Neural cell (in vitro differentiated cells): ENCODE results near the gene P2RY11. TPM values are rescaled to one million over a fixed set of nuclear protein-coding genes. Genes with fewer than 3 reads are reported as not detected.

Experiments used
- H2AFZ ChIP-seq: fragments of 200-600, 300-800 bp; sonication (generic), shearing (Covaris generic); 2 replicates; pipeline ENCODE4 v1.6.0; 2014; ENCODE audit warnings: low read depth, mild to moderate bottlenecking, antibody characterized with exemption, low read length, moderate library complexity
- H3F3A ChIP-seq: fragments of 200-600 bp; shearing (Covaris generic); 2 replicates; pipeline ENCODE4 v1.6.1; 2016; ENCODE audit warnings: mild to moderate bottlenecking, moderate library complexity, mixed read lengths, antibody characterized with exemption, low read length; ENCODE audit not compliant: insufficient read depth, poor library complexity, severe bottlenecking
- H3K27ac ChIP-seq: fragments of 200-600, 300-800 bp; sonication (generic), shearing (Covaris generic); 2 replicates; pipeline ENCODE4 v1.5.1; 2014; ENCODE audit warnings: mild to moderate bottlenecking, low read length, moderate library complexity
- H3K27me3 ChIP-seq: fragments of 300-800, 200-600 bp; sonication (generic), shearing (Covaris generic); 2 replicates; pipeline ENCODE4 v1.6.0; 2014; ENCODE audit warnings: mild to moderate bottlenecking, low read depth, low read length, moderate library complexity; ENCODE audit not compliant: insufficient read depth
- H3K36me3 ChIP-seq: fragments of 300-800, 200-600 bp; sonication (generic), shearing (Covaris generic); 2 replicates; pipeline ENCODE4 v1.5.1; 2014; ENCODE audit warnings: mild to moderate bottlenecking, antibody characterized with exemption, low read length, moderate library complexity; ENCODE audit not compliant: insufficient read depth
- H3K4me2 ChIP-seq: fragments of 300-800, 200-600 bp; sonication (generic), shearing (Covaris generic); 2 replicates; pipeline ENCODE4 v1.6.0; 2014; ENCODE audit warnings: mild to moderate bottlenecking, low read length
- H3K4me3 ChIP-seq: fragments of 300-800, 200-600 bp; sonication (generic), shearing (Covaris generic); 2 replicates; pipeline ENCODE4 v1.5.1; 2014; ENCODE audit warnings: mild to moderate bottlenecking, low read length, moderate library complexity
- H3K79me2 ChIP-seq: fragments of 200-600 bp; shearing (Covaris generic); replicated peaks from 2 replicates; pipeline ENCODE4 v1.6.0; 2014; ENCODE audit warnings: mild to moderate bottlenecking, low read length, moderate library complexity; ENCODE audit not compliant: insufficient read depth
- H3K9ac ChIP-seq: fragments of 300-800, 200-600 bp; sonication (generic), shearing (Covaris generic); 2 replicates; pipeline ENCODE4 v1.6.1; 2016; ENCODE audit warnings: mild to moderate bottlenecking, low read length, mixed read lengths
- H3K9me2 ChIP-seq: fragments of 200-600 bp; shearing (Covaris generic); 2 replicates; pipeline ENCODE4 v1.6.1; 2016; ENCODE audit warnings: mild to moderate bottlenecking, low read length, mixed read lengths; ENCODE audit not compliant: insufficient read depth
- H3K9me3 ChIP-seq: fragments of 200-600, 300-800 bp; sonication (generic), shearing (Covaris generic); 2 replicates; pipeline ENCODE4 v1.6.1; 2016; ENCODE audit warnings: mild to moderate bottlenecking, mixed run types, low read length, moderate library complexity, mixed read lengths
- H4K20me1 ChIP-seq: fragments of 200-600 bp; shearing (Covaris generic); 2 replicates; pipeline ENCODE4 v1.6.1; 2016; ENCODE audit warnings: mild to moderate bottlenecking, mixed run types; ENCODE audit not compliant: insufficient read depth
- CTCF ChIP-seq: fragments of 450-650 bp; IDR thresholded peaks from 2 replicates; pipeline ENCODE4 v1.5.1; 2014; ENCODE audit warnings: antibody characterized with exemption, mild to moderate bottlenecking, moderate library complexity; ENCODE audit not compliant: poor library complexity, severe bottlenecking
- EP300 ChIP-seq: fragments of 450-650 bp; conservative IDR thresholded peaks from 2 replicates; pipeline ENCODE4 v1.6.1; 2014; ENCODE audit warnings: antibody characterized with exemption, mild to moderate bottlenecking, moderate library complexity; ENCODE audit not compliant: poor library complexity, severe bottlenecking
- EZH2 ChIP-seq: fragments of 200-600, 300-800 bp; shearing (Covaris generic), sonication (generic); IDR thresholded peaks from 2 replicates; pipeline ENCODE4 v1.6.1; 2014; ENCODE audit warnings: antibody characterized with exemption, low read length, borderline replicate concordance, mild to moderate bottlenecking; ENCODE audit not compliant: insufficient read depth, poor library complexity, severe bottlenecking
- MXI1 ChIP-seq: fragments of 450-650 bp; conservative IDR thresholded peaks from 2 replicates; pipeline ENCODE4 v1.6.1; 2014; ENCODE audit warnings: antibody characterized with exemption, mild to moderate bottlenecking; ENCODE audit not compliant: poor library complexity, severe bottlenecking
- POLR2AphosphoS5 ChIP-seq: IDR thresholded peaks from 2 replicates; pipeline ENCODE4 v1.6.1; 2012
- RAD21 ChIP-seq: fragments of 450-650 bp; conservative IDR thresholded peaks from 2 replicates; pipeline ENCODE4 v1.6.1; 2014; ENCODE audit warnings: antibody characterized with exemption, mild to moderate bottlenecking, moderate library complexity
- SMC3 ChIP-seq: fragments of 450-650 bp; conservative IDR thresholded peaks from 2 replicates; pipeline ENCODE4 v1.6.1; 2014; ENCODE audit warnings: antibody characterized with exemption, mild to moderate bottlenecking, moderate library complexity; ENCODE audit not compliant: poor library complexity
- TAF1 ChIP-seq: IDR thresholded peaks from 2 replicates; pipeline ENCODE4 v1.6.1; 2012; ENCODE audit warnings: low read depth
- polyA plus RNA-seq: library from polyadenylated mRNA; depleted of rRNA; stranded (reverse); fragments of >200 nt; gene quantifications from 2 replicates; pipeline ENCODE4 v1.2.3, GENCODE V29; 2014
- TF ChIP-seq, protein P1 (sequence below): IDR thresholded peaks from 2 replicates; pipeline ENCODE4 v1.6.1; 2012; ENCODE audit warnings: borderline replicate concordance

The P2RY11 gene
- polyA plus RNA-seq, 1 donor from 2014 or later = 5.4 TPM

GRCh38 chr19:10088949-10089554 is 22.4 kb upstream of the P2RY11 start:
- H3K79me2 ChIP-seq = no peaks in the 10 kb centered on the region
- H2AFZ ChIP-seq = no peak overlapping the region
- TF ChIP-seq SMC3 (no peak), POLR2AphosphoS5 (no peak), MXI1 (no peak), TAF1 (no peak), EP300 (no peak), RAD21 (no peak), EZH2 (no peak), CTCF (no peak)
- TF ChIP-seq, protein P1, sequence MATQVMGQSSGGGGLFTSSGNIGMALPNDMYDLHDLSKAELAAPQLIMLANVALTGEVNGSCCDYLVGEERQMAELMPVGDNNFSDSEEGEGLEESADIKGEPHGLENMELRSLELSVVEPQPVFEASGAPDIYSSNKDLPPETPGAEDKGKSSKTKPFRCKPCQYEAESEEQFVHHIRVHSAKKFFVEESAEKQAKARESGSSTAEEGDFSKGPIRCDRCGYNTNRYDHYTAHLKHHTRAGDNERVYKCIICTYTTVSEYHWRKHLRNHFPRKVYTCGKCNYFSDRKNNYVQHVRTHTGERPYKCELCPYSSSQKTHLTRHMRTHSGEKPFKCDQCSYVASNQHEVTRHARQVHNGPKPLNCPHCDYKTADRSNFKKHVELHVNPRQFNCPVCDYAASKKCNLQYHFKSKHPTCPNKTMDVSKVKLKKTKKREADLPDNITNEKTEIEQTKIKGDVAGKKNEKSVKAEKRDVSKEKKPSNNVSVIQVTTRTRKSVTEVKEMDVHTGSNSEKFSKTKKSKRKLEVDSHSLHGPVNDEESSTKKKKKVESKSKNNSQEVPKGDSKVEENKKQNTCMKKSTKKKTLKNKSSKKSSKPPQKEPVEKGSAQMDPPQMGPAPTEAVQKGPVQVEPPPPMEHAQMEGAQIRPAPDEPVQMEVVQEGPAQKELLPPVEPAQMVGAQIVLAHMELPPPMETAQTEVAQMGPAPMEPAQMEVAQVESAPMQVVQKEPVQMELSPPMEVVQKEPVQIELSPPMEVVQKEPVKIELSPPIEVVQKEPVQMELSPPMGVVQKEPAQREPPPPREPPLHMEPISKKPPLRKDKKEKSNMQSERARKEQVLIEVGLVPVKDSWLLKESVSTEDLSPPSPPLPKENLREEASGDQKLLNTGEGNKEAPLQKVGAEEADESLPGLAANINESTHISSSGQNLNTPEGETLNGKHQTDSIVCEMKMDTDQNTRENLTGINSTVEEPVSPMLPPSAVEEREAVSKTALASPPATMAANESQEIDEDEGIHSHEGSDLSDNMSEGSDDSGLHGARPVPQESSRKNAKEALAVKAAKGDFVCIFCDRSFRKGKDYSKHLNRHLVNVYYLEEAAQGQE = no peak
- H3K4me3 ChIP-seq = no peak overlapping the region
- H3K9me3 ChIP-seq = no peaks in the 10 kb centered on the region
- no peak overlapping the region for H3K4me2 ChIP-seq
- H3K9ac ChIP-seq = no peak overlapping the region
- H3F3A ChIP-seq = no peaks in the 10 kb centered on the region
- peaks cover 31% of the 10 kb centered on the region for H3K27me3 ChIP-seq
- no peaks in the 10 kb centered on the region for H3K9me2 ChIP-seq
- no peak overlapping the region for H3K27ac ChIP-seq
- H4K20me1 ChIP-seq = no peaks in the 10 kb centered on the region
- H3K36me3 ChIP-seq = no peaks in the 10 kb centered on the region

DNA sequence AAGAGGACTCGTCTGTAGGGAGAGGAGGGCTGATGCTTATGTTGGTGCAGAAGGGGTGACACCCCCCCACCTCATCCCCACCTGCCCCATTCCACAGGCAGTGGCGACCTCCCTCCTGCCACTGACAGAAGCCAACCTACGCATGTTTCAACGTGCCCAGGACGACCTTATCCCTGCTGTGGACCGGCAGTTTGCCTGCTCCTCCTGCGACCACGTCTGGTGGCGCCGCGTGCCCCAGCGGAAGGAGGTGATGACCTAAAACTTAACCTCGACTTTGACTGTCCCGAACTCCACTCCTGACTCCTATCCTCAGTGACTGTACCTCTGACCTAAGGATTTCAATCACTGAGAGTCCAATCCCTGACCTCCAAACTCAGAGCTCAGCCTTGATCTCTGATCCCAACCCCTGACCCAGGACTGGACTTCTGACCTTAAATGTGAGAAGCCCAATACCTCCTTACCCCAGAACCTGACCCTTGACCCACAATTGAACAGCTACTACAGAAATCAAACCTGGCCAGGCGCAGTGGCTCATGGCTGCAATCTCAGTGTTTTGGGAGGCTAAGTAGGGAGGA is 21.6 kb upstream of the P2RY11 start:
- H3F3A ChIP-seq = no peaks in the 10 kb centered on the region
- H3K79me2 ChIP-seq = no peaks in the 10 kb centered on the region
- H3K9ac ChIP-seq = no peak overlapping the region
- H2AFZ ChIP-seq = no peak overlapping the region
- H3K4me3 ChIP-seq = no peak overlapping the region
- H3K9me2 ChIP-seq = no peaks in the 10 kb centered on the region
- H3K27me3 ChIP-seq = peaks cover 28% of the 10 kb centered on the region
- TF ChIP-seq EP300 (no peak), RAD21 (no peak), POLR2AphosphoS5 (no peak), SMC3 (no peak), TAF1 (no peak), EZH2 (no peak), CTCF (no peak), MXI1 (no peak)
- TF ChIP-seq, protein P1 = no peak
- H3K27ac ChIP-seq = no peak overlapping the region
- H4K20me1 ChIP-seq = no peaks in the 10 kb centered on the region
- H3K4me2 ChIP-seq = no peak overlapping the region
- no peaks in the 10 kb centered on the region for H3K9me3 ChIP-seq
- no peaks in the 10 kb centered on the region for H3K36me3 ChIP-seq
